Esophagus squamous epithelium (tissue), 4 donors: Measurements from ENCODE around the gene SLC13A4.

Source experiments
- POLR2A ChIP-seq, 4 donors: fragments of 450-650 bp; IDR thresholded peaks; one replicate each; pipeline ENCODE4 v1.6.1; 2017; ENCODE audit warnings: antibody characterized with exemption in 4 of 4, mild to moderate bottlenecking in 4 of 4, moderate library complexity in 3 of 4
- TF ChIP-seq, protein P1 (sequence below), 6 experiments: fragments of 450-650 bp in 4 of 6; fragments of 200-600 bp in 2 of 6; sonication (generic) in 2 of 6; IDR thresholded peaks; one replicate each; pipeline ENCODE4 v1.5.1; 2016 to 2019; ENCODE audit warnings: antibody characterized with exemption in 6 of 6, mild to moderate bottlenecking in 4 of 6, moderate library complexity in 4 of 6

DNA sequence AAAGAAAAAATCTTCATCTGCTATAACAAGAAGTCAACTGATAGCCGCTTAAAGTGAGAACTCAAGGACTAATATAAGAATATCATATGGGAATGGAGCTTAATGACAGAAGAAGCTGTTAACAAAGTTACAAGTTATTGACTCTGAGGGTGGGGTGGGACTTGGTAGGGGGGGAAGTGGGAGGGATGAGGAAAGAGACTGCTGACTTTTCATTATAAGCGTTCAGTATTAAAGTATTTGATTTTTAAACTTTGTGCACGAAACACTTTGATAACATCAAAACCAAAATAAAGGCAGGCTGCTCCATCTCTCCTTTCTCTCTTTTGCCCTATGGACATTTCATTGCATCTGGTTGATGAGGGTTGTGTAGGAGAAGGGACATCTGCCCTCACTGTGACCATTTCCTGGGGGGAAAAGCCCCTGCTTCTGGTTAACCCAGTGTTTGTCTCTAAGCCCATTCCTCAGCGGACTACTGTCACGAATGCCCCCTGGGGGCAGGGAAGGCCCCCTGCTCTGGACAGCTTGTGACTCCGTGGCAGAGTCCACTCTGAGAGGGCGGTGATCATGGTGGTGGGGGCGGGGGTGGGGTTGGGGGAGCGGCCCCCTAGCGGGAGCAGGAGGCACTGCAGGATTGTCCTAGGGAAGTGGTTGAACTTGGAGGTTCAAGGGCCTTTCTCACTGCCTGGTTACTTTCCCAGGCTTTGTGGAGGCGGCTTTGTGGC is 17.4 kb downstream of the SLC13A4 start:
- TF ChIP-seq, protein P1, sequence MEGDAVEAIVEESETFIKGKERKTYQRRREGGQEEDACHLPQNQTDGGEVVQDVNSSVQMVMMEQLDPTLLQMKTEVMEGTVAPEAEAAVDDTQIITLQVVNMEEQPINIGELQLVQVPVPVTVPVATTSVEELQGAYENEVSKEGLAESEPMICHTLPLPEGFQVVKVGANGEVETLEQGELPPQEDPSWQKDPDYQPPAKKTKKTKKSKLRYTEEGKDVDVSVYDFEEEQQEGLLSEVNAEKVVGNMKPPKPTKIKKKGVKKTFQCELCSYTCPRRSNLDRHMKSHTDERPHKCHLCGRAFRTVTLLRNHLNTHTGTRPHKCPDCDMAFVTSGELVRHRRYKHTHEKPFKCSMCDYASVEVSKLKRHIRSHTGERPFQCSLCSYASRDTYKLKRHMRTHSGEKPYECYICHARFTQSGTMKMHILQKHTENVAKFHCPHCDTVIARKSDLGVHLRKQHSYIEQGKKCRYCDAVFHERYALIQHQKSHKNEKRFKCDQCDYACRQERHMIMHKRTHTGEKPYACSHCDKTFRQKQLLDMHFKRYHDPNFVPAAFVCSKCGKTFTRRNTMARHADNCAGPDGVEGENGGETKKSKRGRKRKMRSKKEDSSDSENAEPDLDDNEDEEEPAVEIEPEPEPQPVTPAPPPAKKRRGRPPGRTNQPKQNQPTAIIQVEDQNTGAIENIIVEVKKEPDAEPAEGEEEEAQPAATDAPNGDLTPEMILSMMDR (IDR thresholded peaks at IDR 0.05), result peak in 1 of 6 experiments; percentile 51
- no peak for TF ChIP-seq POLR2A (IDR thresholded peaks at IDR 0.05)
